CD14-positive monocyte (primary cell): ENCODE data around the gene TEX29. TPM values are rescaled to one million over a fixed set of nuclear protein-coding genes. Genes with fewer than 3 reads are reported as not detected.

Experiments
- DNase-seq, 3 donors: peaks; one replicate each; pipeline ENCODE4 v3.0.0-alpha.2; 2011 to 2022
- H2AFZ ChIP-seq: 2 replicates; pipeline ENCODE4 v1.6.0; 2012; ENCODE audit warnings: mild to moderate bottlenecking, low read depth, low read length, inconsistent platforms; ENCODE audit not compliant: insufficient read depth, poor library complexity, severe bottlenecking
- H3K27ac ChIP-seq, 2 donors: 1 replicate in 1 of 2; 2 replicates in 1 of 2; pipeline ENCODE4 v1.5.1; 2012 to 2013; ENCODE audit warnings: low read length in 2 of 2, control low read depth in 1 of 2, inconsistent platforms in 1 of 2, low read depth in 1 of 2, mild to moderate bottlenecking in 1 of 2
- H3K27me3 ChIP-seq, 2 donors: one replicate each; pipeline versions ENCODE4 v1.6.0 to v1.6.1; 2011 to 2013; ENCODE audit warnings: low read length in 2 of 2; ENCODE audit not compliant: control insufficient read depth in 2 of 2, insufficient read depth in 2 of 2
- H3K36me3 ChIP-seq, 2 donors: replicated peaks in 1 of 2; 1 replicate in 1 of 2; 2 replicates in 1 of 2; pipeline versions ENCODE4 v1.5.1 to v1.6.1; 2012 to 2013; ENCODE audit warnings: low read length in 2 of 2, control low read depth in 1 of 2, inconsistent platforms in 1 of 2, mild to moderate bottlenecking in 1 of 2; ENCODE audit not compliant: insufficient read depth in 2 of 2, control insufficient read depth in 1 of 2
- H3K4me1 ChIP-seq, 2 donors: 1 replicate in 1 of 2; 2 replicates in 1 of 2; pipeline versions ENCODE4 v1.5.1 to v1.6.1; 2012 to 2013; ENCODE audit warnings: low read length in 2 of 2, control low read depth in 1 of 2, inconsistent platforms in 1 of 2, mild to moderate bottlenecking in 1 of 2, moderate library complexity in 1 of 2; ENCODE audit not compliant: insufficient read depth in 2 of 2, control insufficient read depth in 1 of 2
- H3K4me2 ChIP-seq: replicated peaks from 2 replicates; pipeline ENCODE3; 2012; ENCODE audit warnings: low read length, moderate library complexity, mild to moderate bottlenecking; ENCODE audit not compliant: poor library complexity, severe bottlenecking; ENCODE audit errors: extremely low read depth
- H3K4me3 ChIP-seq, 3 experiments: fragments of 200-600 bp in 1 of 3; sonication (generic) in 1 of 3; replicated peaks in 1 of 3; 1 replicate in 2 of 3; 2 replicates in 1 of 3; pipeline ENCODE4 v1.5.1; 2011 to 2013; ENCODE audit warnings: low read length in 3 of 3, mild to moderate bottlenecking in 3 of 3, control low read depth in 2 of 3, low read depth in 2 of 3, inconsistent platforms in 1 of 3, moderate library complexity in 1 of 3
- H3K79me2 ChIP-seq: 2 replicates; pipeline ENCODE4 v1.6.0; 2012; ENCODE audit warnings: mild to moderate bottlenecking, control low read depth, inconsistent platforms, low read length, moderate library complexity; ENCODE audit not compliant: insufficient read depth
- H3K9ac ChIP-seq: 2 replicates; pipeline ENCODE4 v1.6.0; 2017; ENCODE audit warnings: low read length, mild to moderate bottlenecking; ENCODE audit not compliant: insufficient read depth, poor library complexity, severe bottlenecking
- H3K9me3 ChIP-seq, 2 donors: replicated peaks in 1 of 2; 1 replicate in 1 of 2; 2 replicates in 1 of 2; pipeline versions ENCODE4 v1.5.1 to v1.6.1; 2012 to 2013; ENCODE audit warnings: low read length in 2 of 2, control low read depth in 1 of 2; ENCODE audit not compliant: control insufficient read depth in 1 of 2, insufficient read depth in 1 of 2
- H4K20me1 ChIP-seq: 2 replicates; pipeline ENCODE4 v1.6.0; 2012; ENCODE audit warnings: mild to moderate bottlenecking, low read length, control low read depth, moderate library complexity; ENCODE audit not compliant: insufficient read depth
- H3K27ac Mint-ChIP-seq, 7 donors: one replicate each; pipeline ENCODE4 v1.8.0; 2020; ENCODE audit warnings: mild to moderate bottlenecking in 7 of 7, mixed read lengths in 7 of 7, moderate library complexity in 6 of 7, inconsistent platforms in 2 of 7
- H3K27me3 Mint-ChIP-seq, 3 donors: one replicate each; pipeline ENCODE4 v1.8.0; 2021 to 2022; ENCODE audit warnings: low read depth in 3 of 3, mild to moderate bottlenecking in 3 of 3, mixed read lengths in 3 of 3, moderate library complexity in 3 of 3, inconsistent platforms in 1 of 3
- H3K36me3 Mint-ChIP-seq, 2 donors: one replicate each; pipeline ENCODE4 v1.8.0; 2020; ENCODE audit warnings: mixed read lengths in 2 of 2, inconsistent platforms in 1 of 2, mild to moderate bottlenecking in 1 of 2
- H3K4me1 Mint-ChIP-seq: one replicate; pipeline ENCODE4 v1.8.0; 2020; ENCODE audit warnings: mild to moderate bottlenecking, mixed read lengths
- H3K4me3 Mint-ChIP-seq, 2 donors: one replicate each; pipeline ENCODE4 v1.8.0; 2020; ENCODE audit warnings: mild to moderate bottlenecking in 2 of 2, mixed read lengths in 2 of 2, moderate library complexity in 1 of 2
- H3K9me3 Mint-ChIP-seq, 7 donors: one replicate each; pipeline ENCODE4 v1.8.0; 2020 to 2022; ENCODE audit warnings: mixed read lengths in 7 of 7, mild to moderate bottlenecking in 6 of 7, moderate library complexity in 6 of 7, inconsistent platforms in 2 of 7
- CTCF ChIP-seq: fragments of 200-600 bp; IDR thresholded peaks from one replicate; pipeline ENCODE4 v1.8.0; 2022; ENCODE audit warnings: antibody characterized with exemption, mild to moderate bottlenecking
- WGBS: methylation state at CpG from one replicate; pipeline ENCODE4 v1.1.5; 2013; ENCODE audit warnings: missing lambda C conversion rate; ENCODE audit not compliant: insufficient coverage; 5-methylcytosine and 5-hydroxymethylcytosine counted together
- intact Hi-C, 2 donors: fragments of 100-400 bp; cut with micrococcal nuclease; formaldehyde crosslinking; loops; one replicate each; pipeline versions ENCODE4 v1.15.0 to v1.15.1; 2023
- polyA plus RNA-seq, 3 donors: library from polyadenylated mRNA; depleted of rRNA in 1 of 3; unstranded in 2 of 3; stranded (reverse) in 1 of 3; fragments of 300-500 nt in 2 of 3; fragments of >200 nt in 1 of 3; fragmentation: Illumina TruSeq in 2 of 3; gene quantifications; 1 replicate in 2 of 3; 2 replicates in 1 of 3; pipeline ENCODE4 v1.2.3, GENCODE V29; 2012 to 2021

Gene TEX29
- polyA plus RNA-seq, 3 donors: 0.27 to 0.29 TPM; not detected in 1

GRCh38 chr13:111322001-111322915 lies 1.8 kb downstream of the TEX29 start:
- H3K9ac ChIP-seq: no peak overlapping the region
- Mint-ChIP-seq H3K4me3 (no peak overlapping the region), H3K9me3 (peaks cover 0 to 5% (median 3%) of the 10 kb centered on the region in 7 donors), H3K36me3 (no peaks in the 10 kb centered on the region), H3K27me3 (peaks cover 0 to 7% (median 2%) of the 10 kb centered on the region in 3 donors), H3K4me1 (no peaks in the 10 kb centered on the region), H3K27ac (no peak overlapping the region)
- intact Hi-C loops: no loop called here
- H3K36me3 ChIP-seq: no peaks in the 10 kb centered on the region
- no peaks in the 10 kb centered on the region for H3K27me3 ChIP-seq
- H3K4me1 ChIP-seq: no peaks in the 10 kb centered on the region
- no peaks in the 10 kb centered on the region for H3K9me3 ChIP-seq
- no peak for DNase-seq
- no peaks in the 10 kb centered on the region for H4K20me1 ChIP-seq
- H2AFZ ChIP-seq: no peak overlapping the region
- no peak overlapping the region for H3K4me3 ChIP-seq
- no peaks in the 10 kb centered on the region for H3K79me2 ChIP-seq
- H3K4me2 ChIP-seq: no peak overlapping the region
- H3K27ac ChIP-seq: no peak overlapping the region
- 93% methylated on average over 15 of the region's 19 CpGs for WGBS
- TF ChIP-seq CTCF: no peak

- no peak overlapping the region for H3K4me3 Mint-ChIP-seq
- H2AFZ ChIP-seq: no peak overlapping the region
- H3K36me3 Mint-ChIP-seq: no peaks in the 10 kb centered on the region
- H3K4me3 ChIP-seq: no peak overlapping the region
- WGBS: 98% methylated on average over 4 of the region's 7 CpGs
- H3K27ac ChIP-seq: no peak overlapping the region
- no peaks in the 10 kb centered on the region for H3K27me3 ChIP-seq
- H3K9me3 ChIP-seq: no peaks in the 10 kb centered on the region
- H3K9me3 Mint-ChIP-seq: peaks cover 0 to 10% (median 3%) of the 10 kb centered on the region in 7 donors
- no peaks in the 10 kb centered on the region for H3K36me3 ChIP-seq
- H3K4me1 Mint-ChIP-seq: no peaks in the 10 kb centered on the region
- no peaks in the 10 kb centered on the region for H4K20me1 ChIP-seq
- TF ChIP-seq CTCF: no peak
- intact Hi-C loops: no loop called here
- peaks cover 0 to 7% (median 2%) of the 10 kb centered on the region in 3 donors for H3K27me3 Mint-ChIP-seq
- no peak overlapping the region for H3K4me2 ChIP-seq
- no peak overlapping the region for H3K9ac ChIP-seq
- no peak overlapping the region for H3K27ac Mint-ChIP-seq
- no peaks in the 10 kb centered on the region for H3K79me2 ChIP-seq
- no peak for DNase-seq
- no peaks in the 10 kb centered on the region for H3K4me1 ChIP-seq
Observed at GRCh38 chr13:111322916-111323331, 2.5 kb downstream of the TEX29 start.
